Natural killer cell (primary cell): Measurements from ENCODE around the gene TNNT2. TPM values are rescaled to one million over a fixed set of nuclear protein-coding genes. Genes with fewer than 3 reads are reported as not detected.

Experiments
- ATAC-seq, 3 donors: fragments of 150-1000 bp in 2 of 3; fragments of 200-7000 bp in 1 of 3; cut with Tn5 transposase; 1 replicate in 1 of 3; 2 replicates in 2 of 3; pipeline ENCODE4 v1.10.0; 2021; ENCODE audit warnings: mild to moderate bottlenecking in 2 of 3, moderate library complexity in 2 of 3
- DNase-seq, 2 donors: peaks; one replicate each; pipeline versions ENCODE4 v3.0.0 to v3.0.0-alpha.2; 2013 to 2021; ENCODE audit warnings: mixed read lengths in 1 of 2
- H3K27ac ChIP-seq: one replicate; pipeline ENCODE4 v1.5.1; 2013; ENCODE audit warnings: mild to moderate bottlenecking, low read length
- H3K27me3 ChIP-seq: one replicate; pipeline ENCODE4 v1.6.1; 2013; ENCODE audit warnings: low read length; ENCODE audit not compliant: control insufficient read depth, insufficient read depth
- H3K36me3 ChIP-seq: one replicate; pipeline ENCODE4 v1.6.1; 2013; ENCODE audit warnings: low read length; ENCODE audit not compliant: control insufficient read depth, insufficient read depth
- H3K4me1 ChIP-seq: one replicate; pipeline ENCODE4 v1.6.1; 2013; ENCODE audit warnings: low read length; ENCODE audit not compliant: control insufficient read depth, insufficient read depth
- H3K4me3 ChIP-seq: one replicate; pipeline ENCODE4 v1.5.1; 2013; ENCODE audit warnings: low read length
- H3K9me3 ChIP-seq: one replicate; pipeline ENCODE4 v1.6.1; 2013; ENCODE audit warnings: low read length; ENCODE audit not compliant: control insufficient read depth, insufficient read depth
- H3K27ac Mint-ChIP-seq, 2 donors: one replicate each; pipeline ENCODE4 v1.8.0; 2022; ENCODE audit warnings: mild to moderate bottlenecking in 2 of 2, mixed read lengths in 2 of 2, moderate library complexity in 1 of 2
- H3K27me3 Mint-ChIP-seq, 2 donors: one replicate each; pipeline ENCODE4 v1.8.0; 2022; ENCODE audit warnings: low read depth in 2 of 2, mixed read lengths in 2 of 2
- H3K36me3 Mint-ChIP-seq: one replicate; pipeline ENCODE4 v1.8.0; 2022; ENCODE audit warnings: mixed read lengths
- H3K4me1 Mint-ChIP-seq, 2 donors: one replicate each; pipeline ENCODE4 v1.8.0; 2022; ENCODE audit warnings: mixed read lengths in 2 of 2
- H3K4me3 Mint-ChIP-seq: one replicate; pipeline ENCODE4 v1.8.0; 2022; ENCODE audit warnings: mild to moderate bottlenecking, moderate library complexity, mixed read lengths
- H3K9me3 Mint-ChIP-seq, 2 donors: one replicate each; pipeline ENCODE4 v1.8.0; 2022; ENCODE audit warnings: mixed read lengths in 2 of 2
- CTCF ChIP-seq: fragments of 200-600 bp; IDR thresholded peaks from one replicate; pipeline ENCODE4 v1.8.0; 2022; ENCODE audit warnings: antibody characterized with exemption
- WGBS: methylation state at CpG from one replicate; pipeline ENCODE4 v1.1.7; 2013; ENCODE audit warnings: missing lambda C conversion rate; ENCODE audit not compliant: insufficient coverage; 5-methylcytosine and 5-hydroxymethylcytosine counted together
- intact Hi-C: fragments of 100-400 bp; cut with micrococcal nuclease; formaldehyde crosslinking; loops from one replicate; pipeline ENCODE4 v1.14.2; 2022
- total RNA-seq, 4 donors: library from RNA; stranded (reverse); fragments of 120-200 nt in 1 of 4; gene quantifications; one replicate each; pipeline versions ENCODE4 v1.2.3 to v1.2.4, GENCODE V29; 2013 to 2022

TNNT2 gene
- total RNA-seq, 3 donors from 2014 or later (not counting 1 experiment from before 2014, with no cell fraction given), result not detected

DNA sequence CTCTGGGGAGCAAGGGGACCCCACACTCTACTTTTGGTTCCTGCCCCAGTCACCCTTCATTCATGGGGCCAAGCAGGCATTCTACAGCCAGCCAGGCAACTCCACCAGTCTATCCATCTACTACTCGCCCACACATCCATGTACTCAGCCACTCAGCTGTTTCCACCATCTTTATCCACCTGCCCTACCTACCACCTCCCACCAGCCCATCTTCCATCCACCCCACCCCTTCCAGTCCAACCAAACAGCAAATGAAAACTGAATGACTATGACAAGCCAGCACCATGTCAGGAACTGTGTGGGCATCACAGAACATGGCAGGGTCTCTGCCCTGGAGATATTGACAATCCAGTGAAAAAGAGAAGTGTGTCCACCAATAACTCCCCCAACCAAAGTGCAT is 13.7 kb upstream of the TNNT2 start:
- Histone ChIP-seq H3K27me3 (no peaks in the 10 kb centered on the region), H3K4me3 (no peak overlapping the region), H3K27ac (no peak overlapping the region), H3K4me1 (no peaks in the 10 kb centered on the region), H3K36me3 (no peaks in the 10 kb centered on the region), H3K9me3 (no peaks in the 10 kb centered on the region)
- no peak for TF ChIP-seq CTCF
- DNase-seq, result no peak
- Mint-ChIP-seq H3K27me3 (peaks cover 17 to 18% of the 10 kb centered on the region in 2 donors), H3K9me3 (no peaks in the 10 kb centered on the region), H3K4me3 (no peak overlapping the region), H3K27ac (no peak overlapping the region), H3K36me3 (no peaks in the 10 kb centered on the region), H3K4me1 (no peaks in the 10 kb centered on the region)
- no peak for ATAC-seq
- intact Hi-C loops, result no loop called here
- WGBS, result 58% methylated on average over 1 of the region's 1 CpG

DNA sequence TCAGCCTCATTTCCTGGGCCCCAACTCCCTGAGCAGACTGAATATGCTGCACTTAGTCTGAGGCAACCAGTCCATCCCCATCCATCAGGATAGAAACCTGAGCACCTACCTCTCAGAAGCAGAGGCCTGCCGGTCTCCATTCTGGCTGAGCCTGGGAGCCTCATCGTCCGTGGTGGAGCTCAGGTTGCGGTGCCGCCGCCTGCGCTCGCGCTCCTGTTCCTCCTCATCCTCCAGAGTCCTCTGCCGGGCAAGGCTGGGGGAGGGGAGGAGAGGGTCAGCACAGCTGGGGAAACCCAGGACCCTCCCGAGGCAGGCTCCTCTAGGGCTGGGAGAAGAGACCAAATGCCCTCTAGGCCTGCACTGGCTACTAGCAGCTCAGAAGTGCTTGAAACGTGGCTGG is 11.6 kb upstream of the TNNT2 start:
- Mint-ChIP-seq H3K36me3 (no peaks in the 10 kb centered on the region), H3K4me3 (no peak overlapping the region), H3K27me3 (peaks cover 11 to 17% of the 10 kb centered on the region in 2 donors), H3K4me1 (no peaks in the 10 kb centered on the region), H3K9me3 (no peaks in the 10 kb centered on the region), H3K27ac (no peak overlapping the region)
- WGBS, result 90% methylated on average over 12 of the region's 12 CpGs
- H3K4me3 ChIP-seq, result no peak overlapping the region
- H3K4me1 ChIP-seq, result no peaks in the 10 kb centered on the region
- intact Hi-C loops, result no loop called here
- no peak for ATAC-seq
- H3K27ac ChIP-seq, result no peak overlapping the region
- TF ChIP-seq CTCF, result no peak
- no peak for DNase-seq
- no peaks in the 10 kb centered on the region for H3K27me3 ChIP-seq
- H3K9me3 ChIP-seq, result no peaks in the 10 kb centered on the region
- no peaks in the 10 kb centered on the region for H3K36me3 ChIP-seq

DNA sequence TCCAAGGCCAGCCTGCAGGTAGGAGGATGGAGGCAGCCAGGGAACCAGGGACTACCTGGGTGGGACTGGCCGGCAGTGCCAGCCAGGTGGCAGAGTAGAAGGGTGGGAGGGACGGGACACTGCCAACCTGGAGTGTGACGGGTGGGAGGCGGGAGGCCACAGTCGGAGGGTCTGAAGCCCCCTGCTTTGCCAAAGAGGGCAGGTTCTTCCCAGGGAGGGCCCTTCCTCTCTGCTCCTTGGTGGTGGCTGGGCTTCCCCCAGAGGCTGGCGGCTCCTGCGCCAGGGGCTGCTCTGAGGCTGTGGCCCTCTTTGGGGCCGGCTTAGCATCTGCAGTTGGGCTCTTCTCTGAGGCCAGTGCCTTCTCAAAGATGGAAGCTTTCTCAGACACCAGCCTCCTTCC is 8.7 kb upstream of the TNNT2 start:
- Histone ChIP-seq H3K4me1 (no peaks in the 10 kb centered on the region), H3K27ac (no peak overlapping the region), H3K27me3 (no peaks in the 10 kb centered on the region), H3K4me3 (no peak overlapping the region), H3K9me3 (no peaks in the 10 kb centered on the region), H3K36me3 (no peaks in the 10 kb centered on the region)
- Mint-ChIP-seq H3K4me3 (no peak overlapping the region), H3K27ac (no peak overlapping the region), H3K27me3 (peaks cover 6 to 8% of the 10 kb centered on the region in 2 donors), H3K4me1 (no peaks in the 10 kb centered on the region), H3K9me3 (no peaks in the 10 kb centered on the region), H3K36me3 (no peaks in the 10 kb centered on the region)
- intact Hi-C loops, result no loop called here
- DNase-seq, result no peak
- no peak for TF ChIP-seq CTCF
- no peak for ATAC-seq
- 88% methylated on average over 8 of the region's 8 CpGs for WGBS

DNA sequence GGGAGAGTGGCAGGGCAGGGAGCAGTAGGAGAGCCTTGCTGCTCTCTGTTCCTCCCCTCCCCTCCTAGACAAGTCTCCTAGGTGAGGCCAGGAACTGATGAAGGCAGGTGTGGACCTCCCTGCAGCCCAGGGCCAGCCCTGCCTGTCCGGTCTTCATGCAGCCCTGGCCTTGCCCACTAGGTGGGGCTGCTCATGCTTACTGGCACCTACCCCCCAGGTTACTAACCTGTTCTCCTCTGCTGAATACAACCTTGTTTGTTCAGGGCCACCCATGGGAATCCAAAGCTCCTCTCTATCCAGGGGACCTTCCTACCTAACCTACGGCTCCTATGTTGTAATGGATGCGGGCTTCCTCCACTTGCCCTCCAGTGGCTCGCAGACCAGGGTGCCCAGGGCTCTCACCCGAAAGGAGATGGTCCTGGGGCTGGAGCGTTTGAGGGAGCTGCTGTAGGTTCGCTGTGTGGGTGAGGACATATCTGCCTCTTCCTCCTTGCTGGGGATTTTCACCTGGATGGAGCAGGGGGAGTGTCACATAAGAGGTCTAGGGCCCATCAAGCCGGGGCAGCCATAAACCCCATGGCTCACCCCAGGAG is 7.9 kb upstream of the TNNT2 start:
- H3K9me3 ChIP-seq, result no peaks in the 10 kb centered on the region
- Mint-ChIP-seq H3K4me3 (no peak overlapping the region), H3K4me1 (no peaks in the 10 kb centered on the region), H3K36me3 (no peaks in the 10 kb centered on the region), H3K9me3 (no peaks in the 10 kb centered on the region), H3K27me3 (peaks cover 6 to 8% of the 10 kb centered on the region in 2 donors), H3K27ac (no peak overlapping the region)
- peak; percentile 41 for TF ChIP-seq CTCF
- WGBS, result 63% methylated on average over 8 of the region's 8 CpGs
- no peaks in the 10 kb centered on the region for H3K27me3 ChIP-seq
- intact Hi-C loops, result no loop called here
- H3K4me3 ChIP-seq, result no peak overlapping the region
- peak; percentile 34 to 74 (median 53) for ATAC-seq
- DNase-seq, result peak; percentile 26 to 39
- no peak overlapping the region for H3K27ac ChIP-seq
- H3K36me3 ChIP-seq, result no peaks in the 10 kb centered on the region
- H3K4me1 ChIP-seq, result no peaks in the 10 kb centered on the region
